NCI-H2029 (cell line): Measurements from ENCODE around the gene ACTN3.
"Not testable (repeated sequence)": the region's sequence is repeated elsewhere in the genome, so short reads cannot be mapped to it uniquely, and the experiment has no call there.

ENCODE experiments used
- DNase-seq: peaks from one replicate; lab custom pipeline; 2025; lab: John Stamatoyannopoulos, UW

ACTN3 gene

DNA sequence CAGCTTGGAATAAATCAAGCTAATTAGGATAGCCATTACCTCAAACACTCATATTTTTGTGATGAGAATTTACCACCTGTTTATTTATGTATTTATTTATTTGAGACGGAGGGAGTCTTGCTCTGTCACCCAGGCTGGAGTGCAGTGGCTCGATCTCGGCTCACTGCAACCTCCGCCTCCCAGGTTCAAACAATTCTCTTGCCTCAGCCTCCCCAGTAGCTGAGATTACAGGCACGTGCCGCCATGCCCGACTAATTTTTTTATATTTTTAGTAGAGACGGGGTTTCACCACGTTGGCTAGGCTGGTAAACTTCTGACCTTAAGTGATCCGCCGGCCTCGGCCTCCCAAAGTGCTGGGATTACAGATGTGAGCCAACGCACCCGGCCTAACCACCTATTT is 1.8 kb upstream of the ACTN3 start:
- not testable (repeated sequence) for DNase-seq

DNA sequence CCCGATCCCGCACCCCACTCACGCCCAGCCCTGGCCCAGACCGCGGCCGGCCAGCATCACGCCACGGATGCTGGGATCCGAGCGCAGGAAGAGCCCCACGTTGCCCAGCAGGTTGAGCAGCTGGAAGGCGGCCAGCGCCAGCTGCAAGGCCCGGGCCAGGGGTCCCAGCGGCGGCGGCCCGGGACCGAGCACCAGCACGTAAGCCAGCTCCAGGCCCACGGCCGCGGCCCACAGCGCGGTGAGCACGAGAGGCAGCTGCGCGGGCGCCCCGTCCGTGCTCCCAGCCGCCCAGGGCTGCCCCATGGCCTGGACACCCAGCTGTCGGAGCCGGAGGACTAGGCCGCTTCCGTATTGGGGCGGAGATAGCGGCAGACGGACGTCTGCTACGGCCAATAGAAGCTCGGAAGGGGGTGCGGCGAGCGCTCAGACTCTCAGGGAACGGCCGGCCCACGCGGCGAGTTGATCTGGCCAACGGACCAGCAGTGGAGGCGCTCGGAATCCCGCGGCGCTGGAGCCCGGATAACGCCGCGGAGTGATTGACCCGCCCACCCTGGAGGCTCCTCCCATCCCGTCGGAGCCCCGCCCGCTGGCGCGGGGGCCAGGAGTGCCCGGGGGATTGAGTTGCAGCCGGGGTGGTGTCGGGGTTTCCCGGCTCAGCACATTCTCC is 869 bp upstream of the ACTN3 start, which contains the start of gene ZDHHC24:
TSS of gene ZDHHC24 (minus strand) at position 348 of the 667 bp plus-strand sequence. CDS start at position 303, 45 bp downstream.
- DNase-seq: peak; percentile 95

DNA sequence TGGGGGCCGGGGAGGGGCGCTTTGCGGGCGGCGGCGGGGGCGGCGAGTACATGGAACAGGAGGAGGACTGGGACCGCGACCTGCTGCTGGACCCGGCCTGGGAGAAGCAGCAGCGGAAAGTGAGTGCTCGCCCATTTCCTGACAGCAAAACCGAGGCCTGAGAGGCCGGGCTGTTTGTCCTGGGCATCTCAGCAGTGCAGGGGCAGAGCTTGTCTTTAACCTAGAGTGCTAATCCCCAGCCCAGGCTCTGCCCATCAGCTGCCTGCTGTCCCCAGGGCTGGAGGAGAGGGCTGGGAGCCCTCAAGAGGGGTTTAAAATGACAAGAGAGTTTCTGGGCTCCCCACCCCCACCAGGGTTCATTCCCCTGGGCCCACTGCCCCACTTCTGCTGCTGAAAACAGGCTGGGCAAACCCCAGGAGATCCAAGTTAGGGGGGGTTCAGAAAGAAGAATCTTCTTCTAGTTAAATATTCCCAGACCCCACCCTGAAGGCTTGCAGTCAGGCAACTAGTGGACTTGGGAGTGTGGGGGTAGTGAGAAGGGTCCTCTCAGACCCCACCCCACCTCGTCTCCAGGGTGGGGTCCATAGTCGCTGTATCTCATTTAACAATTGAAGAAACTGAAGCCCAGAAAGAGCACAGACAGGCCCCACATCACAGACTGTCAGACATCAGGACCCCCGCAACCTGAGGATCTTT is 411 bp downstream of the ACTN3 start:
- DNase-seq: no peak

DNA sequence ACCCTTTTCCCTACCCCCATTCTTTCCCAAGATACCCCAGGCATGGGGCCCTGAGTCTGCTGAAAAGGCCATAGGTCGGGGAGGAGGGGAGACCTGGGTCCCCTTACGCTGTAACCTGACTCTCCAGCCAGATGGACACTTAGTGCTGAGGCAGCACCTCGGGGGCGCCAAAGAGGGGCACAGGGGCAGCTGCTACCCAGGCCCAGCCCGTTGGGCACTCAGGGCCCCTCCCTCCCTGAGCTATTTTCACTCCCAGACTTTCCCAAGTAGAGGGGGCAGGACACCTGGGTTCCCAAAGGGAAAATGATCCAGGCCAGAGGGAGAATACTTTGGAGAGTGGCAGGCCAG is 933 bp downstream of the ACTN3 start:
- no peak for DNase-seq

DNA sequence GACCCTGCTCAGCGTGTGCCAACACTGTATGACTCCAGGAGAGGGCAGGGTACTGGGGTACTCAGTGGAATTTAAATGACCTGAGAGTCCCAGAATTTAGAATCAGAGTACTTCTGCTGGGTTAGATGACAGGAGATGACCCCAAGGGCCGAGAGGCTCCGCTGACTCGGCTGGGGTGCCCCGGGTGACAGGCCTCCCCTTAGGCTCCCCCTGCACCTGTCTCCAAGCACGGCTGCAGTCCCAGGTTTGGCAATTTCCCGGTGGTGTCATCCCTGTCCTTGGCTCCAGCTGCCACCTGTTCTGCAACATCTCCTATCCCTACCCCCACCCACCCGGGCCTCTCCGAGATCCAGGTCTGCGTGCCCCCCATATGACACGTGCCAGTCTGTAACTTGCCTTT is 1.3 kb downstream of the ACTN3 start:
- DNase-seq: no peak

DNA sequence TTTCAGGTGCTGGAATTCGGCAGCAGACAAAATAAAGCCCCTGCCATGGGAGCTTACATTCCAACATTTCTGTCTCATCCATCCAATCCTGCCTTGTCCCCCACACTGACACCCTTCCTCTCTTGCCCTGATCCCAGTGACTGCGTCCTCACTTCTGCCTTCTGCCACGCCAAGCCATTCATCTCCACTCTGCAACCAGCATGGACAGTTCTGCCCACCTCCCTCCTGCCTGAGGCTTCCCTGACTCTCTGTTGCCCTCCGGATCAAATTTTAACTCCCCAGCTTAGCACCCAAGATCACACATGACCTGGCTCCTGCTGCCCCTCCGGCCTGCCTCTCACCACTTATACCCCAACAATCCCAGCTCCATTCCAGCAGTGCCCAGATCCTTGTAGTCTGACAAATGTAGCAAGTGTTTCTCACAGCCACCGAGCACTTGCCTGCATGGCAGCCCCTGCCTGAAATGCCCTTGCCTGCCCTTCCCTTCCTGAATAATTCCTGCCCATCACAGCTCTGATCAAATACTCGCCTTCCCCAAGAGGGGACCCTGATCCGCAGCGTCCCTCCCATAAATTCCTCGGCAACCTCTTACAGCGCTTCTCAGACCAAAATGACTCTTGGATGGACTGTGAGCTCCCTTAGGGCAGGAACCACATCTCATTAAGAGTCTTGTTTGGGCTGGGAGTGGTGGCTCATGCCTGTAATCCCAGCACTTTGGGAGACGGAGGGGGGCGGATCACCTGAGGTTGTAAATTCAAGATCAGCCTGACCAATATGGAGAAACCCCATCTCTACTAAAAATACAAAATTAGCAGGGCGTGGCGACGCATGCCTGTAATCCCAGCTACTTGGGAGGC is 2.3 kb downstream of the ACTN3 start:
- DNase-seq: no peak

DNA sequence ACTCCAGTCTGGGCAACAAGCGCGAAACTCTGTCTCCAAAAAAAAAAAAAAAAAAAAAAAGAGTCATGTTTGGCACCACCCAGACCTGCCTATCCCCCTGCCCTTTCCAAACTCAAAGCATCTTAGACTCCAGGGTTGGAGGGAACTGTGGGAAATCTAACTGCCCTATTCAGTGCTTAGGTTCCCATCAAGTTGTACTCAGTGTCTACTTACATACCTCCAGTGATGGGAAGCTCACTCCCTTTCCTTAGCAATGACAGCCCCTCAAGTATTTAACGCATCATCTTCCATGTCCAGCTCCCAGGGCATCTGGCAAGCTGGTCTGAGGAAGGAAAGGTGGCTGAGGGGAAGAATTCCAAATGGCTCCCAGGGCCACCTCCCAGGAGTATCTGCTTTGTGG is 3.0 kb downstream of the ACTN3 start:
- DNase-seq: no peak

DNA sequence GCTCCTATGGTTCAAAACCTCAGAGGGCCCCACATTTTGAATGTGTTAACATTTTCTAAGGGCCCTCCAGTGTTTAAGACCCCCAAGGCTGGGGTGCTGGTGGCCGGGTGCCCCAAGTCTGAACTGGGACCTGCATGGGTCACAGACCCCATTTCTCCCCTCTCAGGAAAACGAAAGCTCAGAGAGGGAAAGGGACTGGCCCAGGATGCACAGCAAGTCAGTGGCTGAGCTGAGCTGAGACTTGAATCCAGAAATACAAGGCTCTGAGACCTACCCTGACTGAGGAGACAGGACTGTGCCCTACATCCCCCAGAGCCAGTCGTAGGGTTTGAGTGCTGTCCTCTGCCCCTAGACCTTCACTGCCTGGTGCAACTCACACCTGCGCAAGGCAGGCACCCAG is 4.2 kb downstream of the ACTN3 start:
- no peak for DNase-seq

DNA sequence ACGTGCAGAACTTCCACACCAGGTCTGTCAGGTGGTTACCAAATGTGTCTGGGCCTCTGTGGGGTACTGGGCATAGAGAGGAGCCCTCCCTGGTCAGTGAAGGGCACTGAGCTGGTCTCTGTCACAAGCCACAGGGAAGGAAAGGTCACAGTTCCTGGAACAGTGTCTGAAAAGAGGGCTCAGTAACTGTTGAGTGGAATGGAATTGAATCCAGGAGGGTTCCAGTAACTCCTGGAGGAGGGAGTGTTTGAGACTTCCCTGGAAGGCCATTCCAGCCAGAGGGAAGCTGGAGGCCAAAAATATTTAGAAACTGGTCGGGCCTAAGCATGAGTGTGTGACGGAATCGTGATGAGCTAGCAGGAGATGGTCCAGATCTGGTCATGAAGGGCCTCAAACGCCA is 7.9 kb downstream of the ACTN3 start:
- no peak for DNase-seq

DNA sequence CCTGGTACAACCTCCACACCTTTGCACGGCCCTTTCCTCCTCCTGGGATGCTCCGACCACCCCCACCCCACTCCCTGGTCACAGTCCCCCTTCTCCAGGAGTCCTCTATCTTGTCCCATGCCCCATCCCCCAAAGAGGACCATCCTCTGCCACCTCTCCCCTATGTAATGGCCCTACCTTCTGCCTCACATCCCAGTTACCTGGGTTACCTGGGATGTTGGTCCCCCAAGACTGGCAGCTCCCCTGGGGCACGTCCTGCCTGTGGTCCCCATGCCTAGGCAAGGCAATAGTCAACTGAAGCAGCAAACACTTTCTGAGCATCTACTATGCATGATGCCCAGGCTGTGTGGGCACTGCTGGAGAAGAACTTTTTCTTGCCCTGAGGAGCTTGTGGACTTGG is 8.7 kb downstream of the ACTN3 start:
- no peak for DNase-seq

DNA sequence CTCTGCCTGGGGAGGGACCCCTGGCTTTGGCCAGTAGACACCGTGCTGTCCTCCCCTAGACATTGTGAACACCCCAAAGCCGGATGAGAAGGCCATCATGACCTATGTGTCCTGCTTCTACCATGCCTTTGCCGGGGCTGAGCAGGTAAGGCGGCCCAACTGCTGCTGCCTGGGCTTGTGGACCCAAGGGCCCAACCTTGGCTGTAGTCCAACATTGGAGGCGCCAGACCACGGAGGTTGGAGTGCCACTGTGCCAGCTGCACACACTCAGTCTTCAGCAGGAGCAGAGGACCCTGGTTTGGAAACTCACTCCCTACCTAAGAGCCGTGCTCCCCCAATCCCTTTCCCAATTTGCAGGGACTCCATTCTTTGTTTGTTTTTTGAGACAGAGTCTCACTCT is 9.4 kb downstream of the ACTN3 start:
- peak; percentile 74 for DNase-seq

DNA sequence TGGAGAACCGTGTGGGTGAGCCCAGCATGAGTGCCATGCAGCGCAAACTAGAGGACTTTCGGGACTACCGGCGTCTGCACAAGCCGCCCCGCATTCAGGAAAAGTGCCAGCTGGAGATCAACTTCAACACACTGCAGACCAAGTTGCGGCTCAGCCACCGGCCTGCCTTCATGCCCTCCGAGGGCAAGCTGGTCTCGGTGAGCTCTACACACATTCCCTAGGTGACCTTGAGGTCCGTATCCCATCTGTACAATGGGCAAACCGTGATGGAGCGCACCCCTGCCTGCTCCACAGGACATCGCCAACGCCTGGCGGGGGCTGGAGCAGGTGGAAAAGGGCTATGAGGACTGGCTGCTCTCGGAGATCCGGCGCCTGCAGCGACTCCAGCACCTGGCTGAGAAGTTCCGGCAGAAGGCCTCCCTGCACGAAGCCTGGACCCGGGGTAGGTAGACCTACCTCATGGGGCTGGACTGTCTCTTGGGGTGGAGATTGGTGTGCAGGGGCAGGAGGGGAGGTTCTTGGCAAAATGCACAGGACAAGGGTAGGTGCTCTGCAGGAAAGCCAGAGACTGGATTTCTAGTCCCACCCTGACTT is 11.1 kb downstream of the ACTN3 start:
- no peak for DNase-seq

DNA sequence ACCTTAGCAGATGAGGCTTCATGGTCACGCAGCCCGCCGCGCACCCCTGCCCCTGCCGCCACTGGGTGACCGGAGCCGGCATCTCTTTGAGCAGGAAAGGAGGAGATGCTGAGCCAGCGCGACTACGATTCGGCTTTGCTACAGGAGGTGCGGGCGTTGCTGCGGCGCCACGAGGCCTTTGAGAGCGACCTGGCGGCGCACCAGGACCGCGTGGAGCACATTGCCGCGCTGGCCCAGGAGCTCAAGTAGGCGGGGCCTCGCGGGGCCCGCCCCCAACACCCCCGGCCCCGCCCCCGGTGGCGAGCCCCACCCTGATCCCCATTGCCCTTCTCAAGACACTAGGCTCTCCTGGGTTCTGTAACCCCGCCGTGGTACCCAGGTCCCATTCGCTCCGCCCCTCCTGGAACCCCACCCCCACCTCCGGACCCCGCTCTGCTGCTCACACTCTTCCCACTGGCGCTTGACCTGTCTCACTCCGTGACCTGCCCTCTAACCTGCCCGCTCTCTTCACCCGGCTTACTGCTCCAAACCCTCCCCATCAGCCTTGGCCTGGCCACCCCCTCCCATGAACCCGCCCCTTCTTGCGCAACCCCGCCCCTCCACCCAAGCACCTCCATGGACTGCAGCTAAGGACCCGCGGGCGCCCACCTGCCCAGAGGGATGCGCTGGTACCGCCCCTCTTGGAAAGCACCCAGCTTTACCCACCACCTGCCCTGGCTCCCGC is 12.6 kb downstream of the ACTN3 start:
- peak; percentile 12 for DNase-seq

DNA sequence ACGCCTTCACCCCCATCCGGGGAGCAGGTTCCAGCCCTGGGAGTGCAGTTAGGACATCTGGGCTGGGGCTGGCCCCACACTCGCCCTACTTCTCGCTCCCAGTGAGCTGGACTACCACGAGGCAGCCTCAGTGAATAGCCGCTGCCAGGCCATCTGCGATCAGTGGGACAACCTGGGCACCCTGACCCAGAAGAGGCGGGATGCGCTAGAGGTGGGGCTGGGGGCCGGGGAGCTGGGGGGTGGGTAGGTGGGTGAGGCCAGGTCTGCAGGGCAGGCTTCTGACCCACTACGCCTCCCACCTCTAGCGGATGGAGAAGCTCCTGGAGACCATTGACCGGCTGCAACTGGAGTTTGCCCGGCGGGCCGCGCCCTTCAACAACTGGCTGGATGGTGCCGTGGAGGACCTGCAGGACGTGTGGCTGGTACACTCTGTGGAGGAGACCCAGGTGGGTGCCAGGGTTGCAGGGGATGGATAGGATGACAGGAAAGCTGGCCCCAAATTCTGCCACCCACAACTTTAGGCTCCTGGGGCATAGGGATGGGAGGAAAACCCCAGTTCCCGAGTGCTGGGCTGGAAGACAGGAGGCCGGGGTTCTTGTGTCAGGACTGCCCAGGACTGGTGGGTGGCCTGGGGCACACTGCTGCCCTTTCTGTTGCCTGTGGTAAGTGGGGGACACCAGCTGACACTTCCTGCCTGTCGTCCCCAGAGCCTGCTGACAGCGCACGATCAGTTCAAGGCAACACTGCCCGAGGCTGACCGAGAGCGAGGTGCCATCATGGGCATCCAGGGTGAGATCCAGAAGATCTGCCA is 13.4 kb downstream of the ACTN3 start:
- no peak for DNase-seq

DNA sequence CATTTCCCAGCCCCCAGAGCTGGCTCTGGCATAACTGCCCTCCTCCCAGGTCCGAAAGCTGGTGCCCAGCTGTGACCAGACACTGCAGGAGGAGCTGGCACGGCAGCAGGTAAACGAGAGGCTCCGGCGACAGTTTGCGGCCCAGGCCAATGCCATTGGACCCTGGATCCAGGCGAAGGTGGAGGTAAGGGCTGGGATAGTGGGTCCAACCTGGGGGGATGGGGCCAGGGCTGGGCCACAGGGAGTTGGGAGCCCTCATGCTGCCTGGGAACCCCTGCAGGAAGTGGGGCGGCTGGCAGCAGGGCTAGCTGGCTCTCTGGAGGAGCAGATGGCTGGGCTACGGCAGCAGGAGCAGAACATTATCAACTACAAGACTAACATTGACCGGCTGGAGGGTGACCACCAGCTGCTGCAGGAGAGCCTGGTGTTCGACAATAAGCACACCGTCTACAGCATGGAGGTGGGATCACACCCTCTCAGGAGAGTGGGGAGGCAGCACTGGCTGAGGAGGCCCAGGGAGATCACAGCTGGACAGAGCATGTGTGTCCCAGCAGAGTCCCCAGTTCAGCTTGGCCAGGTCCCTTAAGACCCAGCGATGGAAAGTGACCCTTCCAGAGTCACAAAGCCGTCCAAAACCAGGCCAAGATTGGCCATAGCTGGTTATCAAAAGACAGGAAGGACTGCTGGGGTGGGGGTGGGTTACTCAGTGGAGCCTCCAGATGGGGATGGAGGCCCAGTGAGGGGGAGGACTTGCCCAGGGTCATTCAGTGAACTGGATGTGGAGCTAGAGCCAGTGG is 14.7 kb downstream of the ACTN3 start:
- no peak for DNase-seq

DNA sequence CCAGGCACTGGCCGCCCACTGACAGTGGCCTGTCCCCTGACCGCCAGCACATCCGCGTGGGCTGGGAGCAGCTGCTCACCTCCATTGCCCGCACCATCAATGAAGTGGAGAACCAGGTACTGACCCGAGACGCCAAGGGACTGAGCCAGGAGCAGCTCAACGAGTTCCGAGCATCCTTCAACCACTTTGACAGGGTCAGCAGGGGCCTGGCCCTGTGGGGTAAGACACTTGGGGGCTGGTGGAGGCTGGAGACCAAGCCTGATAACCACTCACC is 15.2 kb downstream of the ACTN3 start:
- DNase-seq: no peak

DNA sequence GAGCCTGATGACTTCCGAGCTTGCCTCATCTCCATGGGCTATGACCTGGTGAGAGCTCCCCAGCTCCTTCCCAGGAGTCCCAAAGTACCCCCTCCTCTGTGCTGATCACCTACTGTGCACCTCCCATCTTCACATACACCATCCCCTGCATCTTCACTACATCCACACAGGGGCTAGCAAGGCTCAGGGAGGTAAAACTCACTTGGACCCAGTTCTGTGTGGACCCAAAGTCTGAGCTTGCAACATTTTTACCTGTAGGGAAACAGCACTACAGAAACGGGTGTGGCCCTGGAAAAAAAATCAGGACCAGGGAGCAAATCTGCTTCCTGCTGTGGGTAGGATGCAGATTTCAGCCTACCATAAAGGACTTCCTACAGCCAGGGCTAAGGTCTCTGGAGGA is 15.6 kb downstream of the ACTN3 start:
- DNase-seq: no peak

DNA sequence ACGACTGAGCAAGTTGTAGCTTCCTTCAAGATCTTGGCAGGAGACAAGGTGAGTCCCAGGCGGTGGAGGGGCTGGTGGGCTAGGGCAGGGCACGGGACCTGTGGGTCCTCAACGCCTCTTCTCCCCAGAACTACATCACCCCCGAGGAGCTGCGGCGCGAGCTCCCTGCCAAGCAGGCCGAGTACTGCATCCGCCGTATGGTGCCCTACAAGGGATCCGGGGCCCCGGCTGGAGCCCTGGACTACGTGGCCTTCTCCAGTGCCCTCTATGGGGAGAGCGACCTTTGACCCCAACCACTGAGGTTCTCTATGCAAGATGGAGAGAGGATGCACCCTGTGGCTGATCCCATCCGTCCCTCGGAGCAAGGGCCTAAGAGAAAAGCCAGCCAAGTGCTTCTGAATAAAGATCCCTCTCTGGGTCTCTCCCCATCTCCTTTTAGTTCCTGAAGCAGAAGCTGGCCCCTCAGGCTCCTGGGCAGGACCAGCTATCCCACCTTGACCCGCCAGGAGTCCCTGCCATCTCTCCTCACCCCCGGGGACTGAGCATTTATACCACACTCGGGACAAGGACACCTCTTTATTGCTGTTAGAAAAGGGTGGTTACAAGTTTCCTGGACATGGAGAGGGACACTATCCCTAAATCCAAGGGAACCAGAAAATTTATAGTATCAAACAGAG is 16.3 kb downstream of the ACTN3 start:
- no peak for DNase-seq

DNA sequence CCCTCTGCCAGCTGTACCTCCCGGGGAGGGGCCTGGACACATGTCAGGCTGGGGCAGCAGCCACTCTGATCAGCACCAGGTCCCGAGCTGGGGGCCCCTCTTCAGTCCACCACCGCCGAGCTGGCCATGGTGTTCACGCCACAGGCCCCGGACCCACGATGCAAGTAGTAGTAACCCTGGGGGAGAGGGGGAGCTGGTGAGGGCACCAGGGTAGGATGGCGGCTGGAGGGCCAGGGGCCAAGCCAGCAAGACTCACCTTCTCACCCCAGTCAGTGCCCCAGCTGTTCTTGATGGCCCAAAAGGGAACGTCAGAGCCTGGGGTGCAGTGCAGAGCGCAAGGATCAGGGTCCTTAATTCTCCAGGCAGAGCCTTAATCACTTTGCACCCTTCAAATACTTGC is 17.1 kb downstream of the ACTN3 start:
- no peak for DNase-seq

DNA sequence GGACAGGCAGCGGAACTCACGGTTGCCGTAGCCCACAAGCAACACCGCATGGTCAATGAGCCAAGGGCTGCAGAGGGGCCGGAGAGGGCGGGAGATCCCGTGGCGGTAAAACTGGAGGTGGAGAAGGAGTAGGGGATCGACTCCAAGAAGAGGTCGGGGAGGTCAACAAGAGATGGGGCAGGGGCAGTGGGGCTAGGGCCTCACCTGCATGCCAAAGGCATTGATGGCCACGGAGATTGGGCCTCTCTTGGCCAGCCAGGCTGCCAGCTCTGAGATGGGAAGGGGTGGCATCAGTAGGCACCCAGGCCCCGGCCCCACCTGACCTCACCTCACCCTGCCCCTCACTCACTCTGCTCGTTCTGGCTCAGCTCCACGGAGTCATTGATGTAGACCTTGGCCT is 17.8 kb downstream of the ACTN3 start:
- no peak for DNase-seq
